GM10248 (cell line): ENCODE measurements around the gene ELP5.
A peak's percentile ranks its signal among the peaks of the same experiment; 100 is the strongest.

ENCODE experiments used
- CTCF ChIA-PET: fragments of 300-600 bp; sonication (Branson Sonifier 250); formaldehyde crosslinking; extraction: SDS; loops from one replicate; lab custom pipeline; 2021; ENCODE audit warnings: antibody characterized with exemption; lab: Yijun Ruan, JAX
- POLR2A ChIA-PET: fragments of 350-650 bp; sonication (Branson Sonifier 250); formaldehyde crosslinking; extraction: SDS; loops from one replicate; lab custom pipeline; 2020; ENCODE audit warnings: antibody characterized with exemption; lab: Yijun Ruan, JAX
- DNase-seq: peaks from one replicate; pipeline ENCODE4 v3.0.0; 2012; ENCODE audit errors: extremely low spot score
- CTCF ChIP-seq: IDR thresholded peaks from 2 replicates; pipeline ENCODE4 v1.5.1; 2012; ENCODE audit warnings: mild to moderate bottlenecking, low read depth; ENCODE audit errors: extremely low read depth, missing control alignments, control extremely low read depth

Gene ELP5

GRCh38 chr17:7219229-7219811 is 32.7 kb upstream of the ELP5 start:
- ChIA-PET CTCF (interaction anchor here (1.1 to 3.7 kb wide), 7 partner anchors 10 to 174 kb away, joined by 3 to 31 read pairs (median 6); partner anchors contain the start of gene DVL2), POLR2A (interaction anchor here (0.6 to 1.7 kb wide), 3 partner anchors 18 to 1993 kb away, joined by 3 to 6 read pairs (median 5); no protein-coding TSS in a partner anchor)
- no peak for TF ChIP-seq CTCF
- no peak for DNase-seq

GRCh38 chr17:7219812-7220592 is 32.0 kb upstream of the ELP5 start, which contains the start of the genes ACADVL and DLG4:
Gene ACADVL (plus strand): TSS chr17:7219938. CDS start chr17:7219985, 47 bp downstream.
Gene DLG4 (minus strand): TSS chr17:7219836.
- DNase-seq: peak; percentile 91
- no peak for TF ChIP-seq CTCF
- ChIA-PET POLR2A (interaction anchor here (0.6 to 1.7 kb wide), 3 partner anchors 10 to 466 kb away, joined by 3 to 6 read pairs (median 4); no protein-coding TSS in a partner anchor), CTCF (interaction anchor here (0.8 to 3.7 kb wide), 14 partner anchors 9 to 174 kb away, joined by 3 to 31 read pairs (median 4); partner anchors contain the start of genes DVL2 and PHF23)

- CTCF ChIA-PET: interaction anchor here (0.8 to 3.7 kb wide), 14 partner anchors 9 to 175 kb away, joined by 3 to 31 read pairs (median 4); partner anchors contain the start of genes DVL2 and PHF23
- DNase-seq: peak; percentile 63
- POLR2A ChIA-PET: interaction anchor here (0.5 to 1.0 kb wide), 4 partner anchors 9 to 205 kb away, joined by 3 to 4 read pairs (median 4); no protein-coding TSS in a partner anchor
- peak; percentile 54 for TF ChIP-seq CTCF
Measured at GRCh38 chr17:7220593-7221277, 31.3 kb upstream of the ELP5 start.

GRCh38 chr17:7221278-7222092 is 30.5 kb upstream of the ELP5 start:
- no peak for TF ChIP-seq CTCF
- ChIA-PET POLR2A (interaction anchor here (0.6 to 1.0 kb wide), 3 partner anchors 8 to 206 kb away, joined by 3 to 4 read pairs (median 3); no protein-coding TSS in a partner anchor), CTCF (interaction anchor here (0.7 to 3.7 kb wide), 14 partner anchors 9 to 176 kb away, joined by 3 to 31 read pairs (median 4); partner anchors contain the start of genes DVL2 and PHF23)
- DNase-seq: no peak

- TF ChIP-seq CTCF: no peak
- ChIA-PET CTCF (interaction anchor here (0.7 to 3.7 kb wide), 5 partner anchors 8 to 177 kb away, joined by 3 to 31 read pairs (median 15); partner anchors contain the start of gene DVL2), POLR2A (no interaction called here)
- no peak for DNase-seq
Measured at GRCh38 chr17:7222093-7222971, 29.7 kb upstream of the ELP5 start.
